Stimulated activated CD4-positive, alpha-beta T cell treated with anti-CD3 and anti-CD28 coated beads, Interleukin-15, amount 100 ng/mL, for 48 hours (primary cell): ENCODE measurements around the gene COL4A2.
"Not testable (repeated sequence)": the region's sequence is repeated elsewhere in the genome, so short reads cannot be mapped to it uniquely, and the experiment has no call there.

Experiments used
- DNase-seq, 2 donors: peaks; one replicate each; pipeline ENCODE4 v3.0.0-alpha.2; 2020; ENCODE audit warnings: low read depth in 2 of 2

The COL4A2 gene

DNA sequence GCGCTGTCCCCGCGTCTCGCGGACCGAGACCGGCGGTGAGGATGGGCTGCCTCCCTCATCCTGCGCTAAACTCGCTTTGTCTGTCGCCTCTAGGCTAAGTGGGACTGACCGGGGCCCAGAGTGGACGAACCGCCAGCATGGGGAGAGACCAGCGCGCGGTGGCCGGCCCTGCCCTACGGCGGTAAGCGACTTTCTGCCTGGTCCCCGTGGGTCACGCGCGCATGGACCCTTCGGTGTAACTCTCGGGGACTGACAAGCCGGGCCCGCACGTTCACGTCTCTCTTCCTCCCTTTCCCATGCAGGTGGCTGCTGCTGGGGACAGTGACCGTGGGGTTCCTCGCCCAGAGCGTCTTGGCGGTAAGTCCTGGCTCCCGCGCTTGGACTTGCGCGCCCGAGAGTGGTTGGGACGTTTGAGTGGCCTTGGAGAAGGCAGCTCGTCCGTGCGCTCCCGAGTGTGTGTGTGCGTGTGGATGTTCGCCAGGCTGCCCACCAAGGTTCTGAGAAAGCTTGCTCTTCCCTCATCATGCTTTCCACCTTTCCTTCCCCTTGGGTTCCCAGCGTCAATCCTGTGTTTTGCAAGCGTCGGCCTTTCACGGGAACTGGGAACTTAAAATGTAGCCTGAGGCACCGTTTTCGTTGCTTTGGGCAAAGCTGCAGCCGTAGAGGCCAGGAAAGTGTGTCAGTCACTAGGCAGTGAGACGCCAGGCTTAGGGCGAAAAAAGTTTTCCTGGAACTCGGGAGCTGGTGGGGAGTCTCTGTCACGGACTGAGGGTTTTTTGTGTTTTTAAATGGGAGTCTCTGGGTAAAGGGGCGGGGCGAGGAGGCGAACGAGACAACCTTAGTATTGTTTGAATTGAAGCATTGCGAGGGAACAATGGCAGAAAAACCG lies 927 bp downstream of the COL4A2 start:
- no peak for DNase-seq

DNA sequence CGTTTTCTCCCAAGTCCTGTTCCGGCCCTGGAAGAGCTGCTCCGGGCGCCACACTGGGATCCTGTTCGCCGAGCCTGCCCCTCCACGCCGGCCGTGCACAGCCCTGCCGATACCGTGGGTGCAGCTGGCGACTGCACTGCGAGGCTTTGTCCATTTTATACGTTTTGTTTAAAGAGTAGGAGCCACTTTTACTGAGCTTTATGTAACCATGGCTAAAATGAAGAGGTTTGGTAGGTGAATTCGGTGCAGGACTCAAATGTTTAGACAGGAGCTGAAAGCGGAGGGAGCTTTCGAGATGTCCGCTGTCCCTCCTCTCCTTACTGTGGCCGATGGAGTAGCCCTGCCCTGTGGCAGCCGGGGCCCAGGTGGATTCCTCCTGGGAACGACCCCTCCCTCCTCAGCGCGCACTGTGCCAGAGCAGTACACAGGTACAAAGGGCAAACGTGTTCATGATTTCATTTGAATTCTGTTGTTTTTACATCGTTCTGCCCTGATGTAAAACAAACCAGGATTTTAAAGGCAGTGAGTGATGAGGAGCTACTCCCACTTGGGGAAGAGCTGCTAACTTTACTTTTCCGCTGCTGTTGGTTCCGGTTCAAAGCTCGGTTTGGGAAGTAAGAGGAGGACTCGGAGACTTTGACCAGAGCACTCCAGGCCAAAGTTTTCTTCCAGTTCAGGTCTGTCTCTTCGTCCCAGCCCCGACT lies 1.7 kb downstream of the COL4A2 start:
- DNase-seq, result no peak

- no peak for DNase-seq
These were observed 2.8 kb downstream of the COL4A2 start for GRCh38 chr13:110309661-110310524.

- no peak for DNase-seq
These were observed 3.7 kb downstream of the COL4A2 start for GRCh38 chr13:110310541-110311442.

GRCh38 chr13:110311443-110312338 lies 4.6 kb downstream of the COL4A2 start:
- DNase-seq, result no peak

- DNase-seq, result no peak
These were observed 5.4 kb downstream of the COL4A2 start for GRCh38 chr13:110312339-110313031.

GRCh38 chr13:110313261-110313660 lies 6.2 kb downstream of the COL4A2 start:
- DNase-seq, result not testable (repeated sequence)

GRCh38 chr13:110313733-110314132 lies 6.6 kb downstream of the COL4A2 start:
- not testable (repeated sequence) for DNase-seq

DNA sequence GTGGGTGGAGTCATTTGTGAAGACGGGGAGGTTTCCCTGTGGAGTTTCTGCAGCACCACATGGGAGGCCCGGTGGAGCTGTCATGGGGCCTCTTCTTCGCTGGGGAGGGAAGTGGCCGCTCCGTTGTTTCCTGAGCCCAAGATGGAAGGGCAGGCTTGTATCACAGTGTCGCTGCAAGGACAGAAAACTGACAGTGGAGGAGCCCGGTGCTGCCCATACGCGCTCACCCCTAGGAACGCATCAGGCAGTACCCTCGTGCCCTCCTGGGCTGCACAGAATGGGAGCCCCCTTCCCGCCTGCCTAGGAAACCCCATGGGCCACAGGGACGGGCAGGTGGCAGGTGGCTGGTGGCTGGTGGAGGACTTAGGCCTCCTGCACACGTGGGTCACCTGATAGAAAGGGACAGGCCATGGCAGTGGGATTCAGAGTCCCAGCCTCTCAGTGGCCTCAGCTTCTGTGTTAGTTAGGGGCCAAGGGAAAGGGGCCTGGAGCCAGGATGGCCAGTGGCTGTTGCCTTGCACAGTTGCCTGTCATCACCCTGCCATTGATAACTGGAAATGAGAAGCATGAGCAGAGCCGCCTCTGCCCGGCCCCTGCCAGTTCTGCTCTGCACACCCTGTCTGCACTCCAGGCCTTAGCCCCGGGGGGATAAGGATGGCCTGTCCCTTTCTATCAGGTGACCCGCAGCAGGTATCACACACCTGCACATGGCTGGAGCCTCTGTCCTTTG lies 7.6 kb downstream of the COL4A2 start:
- no peak for DNase-seq

DNA sequence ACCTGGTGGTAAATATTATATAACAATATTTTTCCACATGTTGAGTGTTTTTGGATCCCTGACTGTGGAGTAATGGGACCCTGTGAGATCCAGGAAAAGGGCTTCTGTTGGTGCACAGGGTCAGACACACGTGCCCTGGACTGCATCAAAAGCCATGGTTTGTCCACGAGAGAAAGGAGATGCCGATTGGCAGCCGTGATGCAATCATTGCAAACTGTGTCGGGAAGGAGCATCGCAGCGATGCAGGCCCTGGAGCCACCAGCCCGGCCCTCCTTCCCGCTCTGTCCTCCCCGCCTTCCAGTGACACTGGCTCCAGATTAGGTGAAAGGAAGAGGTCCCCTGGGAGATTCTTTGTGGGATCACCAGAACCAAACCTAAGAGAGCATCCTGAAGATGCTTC lies 9.1 kb downstream of the COL4A2 start:
- no peak for DNase-seq

GRCh38 chr13:110317093-110317492 lies 10.0 kb downstream of the COL4A2 start:
- DNase-seq, result no peak

GRCh38 chr13:110317496-110318195 lies 10.6 kb downstream of the COL4A2 start:
- no peak for DNase-seq

DNA sequence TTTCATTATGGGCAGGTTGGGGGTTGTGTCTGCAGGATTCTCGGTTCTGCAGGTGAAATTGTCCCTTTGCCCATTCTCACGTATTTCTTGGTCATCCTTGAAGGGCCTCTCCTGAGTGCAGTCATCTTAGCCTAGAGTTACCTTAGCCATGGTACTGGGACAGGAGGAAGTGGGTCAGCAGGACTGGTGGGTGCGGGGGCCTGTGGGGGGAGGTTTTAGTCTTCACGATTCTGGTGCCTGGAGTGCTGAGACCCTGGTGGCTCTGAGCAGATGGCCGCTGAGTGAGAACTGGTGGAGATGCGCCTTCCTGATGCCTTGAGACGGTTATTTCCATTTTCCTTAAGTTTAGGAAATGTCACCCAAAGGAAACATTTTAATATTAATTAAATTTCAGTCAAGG lies 11.8 kb downstream of the COL4A2 start:
- DNase-seq, result no peak

GRCh38 chr13:110319397-110319773 lies 12.3 kb downstream of the COL4A2 start:
- DNase-seq, result no peak

GRCh38 chr13:110319774-110320509 lies 12.9 kb downstream of the COL4A2 start:
- DNase-seq, result peak; percentile 19 to 31

- no peak for DNase-seq
These were observed 13.6 kb downstream of the COL4A2 start for GRCh38 chr13:110320645-110321044.

GRCh38 chr13:110321573-110321972 lies 14.5 kb downstream of the COL4A2 start:
- not testable (repeated sequence) for DNase-seq
